Measurements from ENCODE around the gene PROCR. TPM values are rescaled to one million over a fixed set of nuclear protein-coding genes. Genes with fewer than 3 reads are reported as not detected.

Gene PROCR
- total and polyA plus RNA-seq, 10 of the 15 experiments (the other 5 are each of a cell fraction or from before 2014, with no cell fraction given), result 0.12 to 0.78 (median 0.35) TPM; not detected in 2

GRCh38 chr20:35145141-35145564 is 26.7 kb upstream of the PROCR start (continued):
- TF ChIP-seq ZBTB40 (IDR thresholded peaks at IDR 0.05; ENCODE audit: borderline replicate concordance) (no peak), ZNF24 (IDR thresholded peaks at IDR 0.05) (0 out of 2 replicates have a peak, but pooled peaks have one; percentile 14), NR2C1 (IDR thresholded peaks at IDR 0.05) (no peak), SMARCA5 (IDR thresholded peaks at IDR 0.05) (peak; percentile 84; the same call in 1 of the 2 replicates), MEF2B (IDR thresholded peaks at IDR 0.05; ENCODE audit: partially characterized antibody, poor library complexity, severe bottlenecking) (peak; percentile 20), ZNF274 (IDR thresholded peaks at IDR 0.05; ENCODE audit: insufficient read depth, insufficient read length) (no peak), FOXM1 (IDR thresholded peaks at IDR 0.05; ENCODE audit: low read depth, low read length) (peak; percentile 52; the same call in 1 of the 2 replicates), RFX5 (IDR thresholded peaks at IDR 0.05; ENCODE audit: low read depth, low read length) (no peak), BRCA1 (IDR thresholded peaks at IDR 0.05; ENCODE audit: low read depth, low read length) (no peak), CTCF (IDR thresholded peaks at IDR 0.05 in 2 of 3, conservative IDR thresholded peaks at IDR 0.05 in 1 of 3; ENCODE audit: control insufficient read depth in 2 of 3, extremely low read depth in 1 of 3, insufficient read depth in 1 of 3, low read depth in 3 of 3, low read length in 3 of 3) (peak; percentile 72 to 88 (median 84)), SKIL (IDR thresholded peaks at IDR 0.05; ENCODE audit: low read depth, poor library complexity, severe bottlenecking) (peak; percentile 44), SUPT20H (IDR thresholded peaks at IDR 0.05; ENCODE audit: borderline replicate concordance, control insufficient read depth, low read depth, low read length) (no peak), STAT3 (IDR thresholded peaks at IDR 0.05; ENCODE audit: low read depth, low read length) (no peak), JUND (IDR thresholded peaks at IDR 0.05; ENCODE audit: low read depth, low read length) (no peak), BCLAF1 (IDR thresholded peaks at IDR 0.05) (no peak), ZBTB33 (IDR thresholded peaks at IDR 0.05) (no peak)

Measured in GM12878 (cell line).